ENCODE measurements around the gene CCDC92.

Gene CCDC92

DNA sequence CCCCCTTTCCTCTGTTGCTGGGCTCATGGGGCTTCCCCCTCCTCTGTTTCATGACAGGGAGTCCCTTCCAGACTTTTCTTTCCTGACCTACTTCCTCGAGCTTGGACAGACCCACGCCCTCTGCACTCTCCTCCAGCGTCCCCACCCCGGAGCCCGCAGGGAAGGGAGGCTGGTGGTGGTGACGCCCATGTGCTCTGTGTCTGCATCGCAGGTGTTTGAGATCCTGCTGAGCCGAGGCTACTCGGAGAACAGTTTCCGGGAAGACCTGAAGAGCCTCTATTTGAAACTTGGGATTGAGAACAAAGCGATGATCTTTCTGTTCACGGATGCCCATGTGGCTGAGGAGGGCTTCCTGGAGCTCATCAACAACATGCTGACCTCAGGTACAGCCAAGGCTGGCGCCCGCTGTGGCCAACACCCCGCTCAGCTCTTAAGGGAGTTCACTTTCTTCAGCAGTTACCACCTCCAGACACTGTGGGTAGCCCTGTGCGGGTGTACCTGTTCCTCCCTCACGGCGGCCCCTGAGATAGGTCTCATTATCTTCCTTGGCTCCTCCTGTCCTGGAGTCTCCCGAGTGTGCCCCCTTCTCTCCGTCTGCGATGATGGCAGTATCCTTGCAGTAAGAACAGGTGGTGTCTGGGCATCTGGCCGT is 85.6 kb downstream of the CCDC92 start:
- no peak for DNase-seq

DNA sequence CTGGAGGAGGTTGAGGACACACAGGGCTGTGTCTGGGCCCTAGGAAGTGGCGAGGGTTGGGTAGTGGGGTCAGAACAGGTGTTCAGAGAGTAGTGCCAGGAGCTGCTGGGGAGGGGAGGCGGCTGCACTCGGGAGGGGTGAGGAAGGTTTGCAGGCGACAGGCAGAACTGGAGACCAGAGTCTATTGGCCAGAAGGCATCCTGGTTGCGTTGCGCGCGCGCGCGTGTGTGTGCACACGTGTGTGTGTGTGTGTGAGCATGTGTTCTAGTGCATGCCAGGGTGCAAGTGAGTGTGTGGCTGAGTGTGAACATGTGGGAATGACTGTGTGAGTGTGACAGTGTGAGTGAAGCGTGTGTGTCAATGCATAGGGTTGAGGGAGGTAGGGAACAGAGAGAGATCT is 86.4 kb downstream of the CCDC92 start:
- DNase-seq: no peak

All from stimulated activated CD4-positive, alpha-beta T cell treated with anti-CD3 and anti-CD28 coated beads, Interleukin-1b, Interleukin-23, amount 100 ng/mL, for 48 hours (primary cell).